ENCODE measurements around the gene SLC37A1. TPM values are rescaled to one million over a fixed set of nuclear protein-coding genes. Genes with fewer than 3 reads are reported as not detected.

SLC37A1 gene
- total and polyA plus RNA-seq, 9 of the 15 experiments (the other 6 are each of a cell fraction or from before 2014, with no cell fraction given): 0.06 to 3.4 (median 0.40) TPM

DNA sequence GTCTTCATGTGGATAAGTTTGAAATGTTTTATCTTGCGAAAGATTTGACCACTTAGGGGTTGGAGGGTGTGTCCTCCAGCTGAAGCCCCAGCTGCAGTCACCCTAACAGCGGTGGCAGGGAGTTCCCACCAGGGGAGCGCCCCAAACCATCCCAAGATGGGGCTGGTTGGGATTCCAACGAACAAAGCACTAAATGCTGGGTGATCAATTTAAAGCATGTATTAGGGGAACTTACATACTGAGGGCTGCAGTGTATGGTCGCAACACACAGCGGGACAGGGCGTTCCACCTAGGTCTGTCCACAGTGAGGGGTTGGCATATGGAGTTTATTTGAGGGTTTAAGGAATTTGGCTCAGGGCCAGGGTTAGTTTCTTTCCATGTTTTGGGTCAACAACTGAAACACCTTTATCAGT, 26.3 kb downstream of the SLC37A1 start (continued):
- TF ChIP-seq, protein P1, sequence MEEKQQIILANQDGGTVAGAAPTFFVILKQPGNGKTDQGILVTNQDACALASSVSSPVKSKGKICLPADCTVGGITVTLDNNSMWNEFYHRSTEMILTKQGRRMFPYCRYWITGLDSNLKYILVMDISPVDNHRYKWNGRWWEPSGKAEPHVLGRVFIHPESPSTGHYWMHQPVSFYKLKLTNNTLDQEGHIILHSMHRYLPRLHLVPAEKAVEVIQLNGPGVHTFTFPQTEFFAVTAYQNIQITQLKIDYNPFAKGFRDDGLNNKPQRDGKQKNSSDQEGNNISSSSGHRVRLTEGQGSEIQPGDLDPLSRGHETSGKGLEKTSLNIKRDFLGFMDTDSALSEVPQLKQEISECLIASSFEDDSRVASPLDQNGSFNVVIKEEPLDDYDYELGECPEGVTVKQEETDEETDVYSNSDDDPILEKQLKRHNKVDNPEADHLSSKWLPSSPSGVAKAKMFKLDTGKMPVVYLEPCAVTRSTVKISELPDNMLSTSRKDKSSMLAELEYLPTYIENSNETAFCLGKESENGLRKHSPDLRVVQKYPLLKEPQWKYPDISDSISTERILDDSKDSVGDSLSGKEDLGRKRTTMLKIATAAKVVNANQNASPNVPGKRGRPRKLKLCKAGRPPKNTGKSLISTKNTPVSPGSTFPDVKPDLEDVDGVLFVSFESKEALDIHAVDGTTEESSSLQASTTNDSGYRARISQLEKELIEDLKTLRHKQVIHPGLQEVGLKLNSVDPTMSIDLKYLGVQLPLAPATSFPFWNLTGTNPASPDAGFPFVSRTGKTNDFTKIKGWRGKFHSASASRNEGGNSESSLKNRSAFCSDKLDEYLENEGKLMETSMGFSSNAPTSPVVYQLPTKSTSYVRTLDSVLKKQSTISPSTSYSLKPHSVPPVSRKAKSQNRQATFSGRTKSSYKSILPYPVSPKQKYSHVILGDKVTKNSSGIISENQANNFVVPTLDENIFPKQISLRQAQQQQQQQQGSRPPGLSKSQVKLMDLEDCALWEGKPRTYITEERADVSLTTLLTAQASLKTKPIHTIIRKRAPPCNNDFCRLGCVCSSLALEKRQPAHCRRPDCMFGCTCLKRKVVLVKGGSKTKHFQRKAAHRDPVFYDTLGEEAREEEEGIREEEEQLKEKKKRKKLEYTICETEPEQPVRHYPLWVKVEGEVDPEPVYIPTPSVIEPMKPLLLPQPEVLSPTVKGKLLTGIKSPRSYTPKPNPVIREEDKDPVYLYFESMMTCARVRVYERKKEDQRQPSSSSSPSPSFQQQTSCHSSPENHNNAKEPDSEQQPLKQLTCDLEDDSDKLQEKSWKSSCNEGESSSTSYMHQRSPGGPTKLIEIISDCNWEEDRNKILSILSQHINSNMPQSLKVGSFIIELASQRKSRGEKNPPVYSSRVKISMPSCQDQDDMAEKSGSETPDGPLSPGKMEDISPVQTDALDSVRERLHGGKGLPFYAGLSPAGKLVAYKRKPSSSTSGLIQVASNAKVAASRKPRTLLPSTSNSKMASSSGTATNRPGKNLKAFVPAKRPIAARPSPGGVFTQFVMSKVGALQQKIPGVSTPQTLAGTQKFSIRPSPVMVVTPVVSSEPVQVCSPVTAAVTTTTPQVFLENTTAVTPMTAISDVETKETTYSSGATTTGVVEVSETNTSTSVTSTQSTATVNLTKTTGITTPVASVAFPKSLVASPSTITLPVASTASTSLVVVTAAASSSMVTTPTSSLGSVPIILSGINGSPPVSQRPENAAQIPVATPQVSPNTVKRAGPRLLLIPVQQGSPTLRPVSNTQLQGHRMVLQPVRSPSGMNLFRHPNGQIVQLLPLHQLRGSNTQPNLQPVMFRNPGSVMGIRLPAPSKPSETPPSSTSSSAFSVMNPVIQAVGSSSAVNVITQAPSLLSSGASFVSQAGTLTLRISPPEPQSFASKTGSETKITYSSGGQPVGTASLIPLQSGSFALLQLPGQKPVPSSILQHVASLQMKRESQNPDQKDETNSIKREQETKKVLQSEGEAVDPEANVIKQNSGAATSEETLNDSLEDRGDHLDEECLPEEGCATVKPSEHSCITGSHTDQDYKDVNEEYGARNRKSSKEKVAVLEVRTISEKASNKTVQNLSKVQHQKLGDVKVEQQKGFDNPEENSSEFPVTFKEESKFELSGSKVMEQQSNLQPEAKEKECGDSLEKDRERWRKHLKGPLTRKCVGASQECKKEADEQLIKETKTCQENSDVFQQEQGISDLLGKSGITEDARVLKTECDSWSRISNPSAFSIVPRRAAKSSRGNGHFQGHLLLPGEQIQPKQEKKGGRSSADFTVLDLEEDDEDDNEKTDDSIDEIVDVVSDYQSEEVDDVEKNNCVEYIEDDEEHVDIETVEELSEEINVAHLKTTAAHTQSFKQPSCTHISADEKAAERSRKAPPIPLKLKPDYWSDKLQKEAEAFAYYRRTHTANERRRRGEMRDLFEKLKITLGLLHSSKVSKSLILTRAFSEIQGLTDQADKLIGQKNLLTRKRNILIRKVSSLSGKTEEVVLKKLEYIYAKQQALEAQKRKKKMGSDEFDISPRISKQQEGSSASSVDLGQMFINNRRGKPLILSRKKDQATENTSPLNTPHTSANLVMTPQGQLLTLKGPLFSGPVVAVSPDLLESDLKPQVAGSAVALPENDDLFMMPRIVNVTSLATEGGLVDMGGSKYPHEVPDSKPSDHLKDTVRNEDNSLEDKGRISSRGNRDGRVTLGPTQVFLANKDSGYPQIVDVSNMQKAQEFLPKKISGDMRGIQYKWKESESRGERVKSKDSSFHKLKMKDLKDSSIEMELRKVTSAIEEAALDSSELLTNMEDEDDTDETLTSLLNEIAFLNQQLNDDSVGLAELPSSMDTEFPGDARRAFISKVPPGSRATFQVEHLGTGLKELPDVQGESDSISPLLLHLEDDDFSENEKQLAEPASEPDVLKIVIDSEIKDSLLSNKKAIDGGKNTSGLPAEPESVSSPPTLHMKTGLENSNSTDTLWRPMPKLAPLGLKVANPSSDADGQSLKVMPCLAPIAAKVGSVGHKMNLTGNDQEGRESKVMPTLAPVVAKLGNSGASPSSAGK (IDR thresholded peaks at IDR 0.05): no peak
- no peak for TF ChIP-seq PRMT5 (CRISPR knock-in tag; IDR thresholded peaks at IDR 0.05)
- TF ChIP-seq, protein P2, sequence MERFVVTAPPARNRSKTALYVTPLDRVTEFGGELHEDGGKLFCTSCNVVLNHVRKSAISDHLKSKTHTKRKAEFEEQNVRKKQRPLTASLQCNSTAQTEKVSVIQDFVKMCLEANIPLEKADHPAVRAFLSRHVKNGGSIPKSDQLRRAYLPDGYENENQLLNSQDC (CRISPR knock-in tag; IDR thresholded peaks at IDR 0.05): 0 out of 2 replicates have a peak, but pooled peaks have one; percentile 29
- no peak for TF ChIP-seq ZNF165 (CRISPR knock-in tag; IDR thresholded peaks at IDR 0.05; ENCODE audit: borderline replicate concordance)
- TF ChIP-seq XRCC4 (IDR thresholded peaks at IDR 0.05; ENCODE audit: extremely low read depth, insufficient read depth, insufficient read length): no peak
- TF ChIP-seq RCOR1 (IDR thresholded peaks at IDR 0.05; ENCODE audit: borderline replicate concordance in 1 of 2, low read depth in 2 of 2, low read length in 2 of 2): peak in 1 of 2 experiments; percentile 20; a peak in 1 of 4 replicates
- no peak for TF ChIP-seq ZNF699 (CRISPR knock-in tag; IDR thresholded peaks at IDR 0.05; ENCODE audit: insufficient replicate concordance)
- no peak for TF ChIP-seq PML (IDR thresholded peaks at IDR 0.05; ENCODE audit: low read length)
- no peak for TF ChIP-seq MCM7 (IDR thresholded peaks at IDR 0.05)
- peak; percentile 51; the same call in 1 of the 2 replicates for TF ChIP-seq HDAC2 (IDR thresholded peaks at IDR 0.05)
- no peak for TF ChIP-seq RFX5 (IDR thresholded peaks at IDR 0.05; ENCODE audit: low read depth, low read length)

Measured in K562 (cell line).